ENCODE measurements around the gene TREM2. TPM values are rescaled to one million over a fixed set of nuclear protein-coding genes. Genes with fewer than 3 reads are reported as not detected.

The TREM2 gene
- total and polyA plus RNA-seq, 2 donors (not counting 1 experiment from before 2014, with no cell fraction given) = 0.33 TPM; not detected in 1

DNA sequence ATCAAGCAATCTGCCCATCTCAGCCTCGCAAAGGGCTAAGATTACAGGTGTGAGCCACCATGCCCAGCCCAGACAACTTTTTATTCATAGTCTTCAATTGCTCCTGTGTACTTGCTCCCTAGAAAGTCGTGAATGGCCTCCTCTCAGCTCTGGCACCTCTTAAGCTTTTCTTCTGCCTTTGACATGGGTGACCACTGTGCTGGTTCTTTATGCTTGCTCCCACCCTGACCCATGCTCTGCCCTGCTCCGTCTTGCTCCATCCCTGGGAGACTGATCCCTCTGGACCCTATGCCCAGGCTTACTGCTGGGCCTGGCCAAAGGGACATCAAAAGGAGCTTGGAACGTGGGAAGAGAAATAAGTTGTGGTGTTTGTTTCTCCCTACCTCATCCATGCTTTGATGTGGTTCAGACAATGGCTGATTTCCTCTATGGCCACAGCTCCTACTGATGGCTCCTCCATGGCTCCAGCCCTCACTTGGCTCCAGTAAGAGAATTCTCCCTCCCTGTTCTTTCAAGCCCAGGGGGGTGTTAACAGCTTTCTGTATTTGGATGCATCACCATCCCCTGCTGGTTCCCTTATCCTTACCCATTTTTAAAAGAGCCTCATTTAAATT, 7.7 kb upstream of the TREM2 start:
- Histone ChIP-seq H3K9me3 (ENCODE audit: control extremely low read depth in 1 of 3, control insufficient read depth in 2 of 3, insufficient read depth in 1 of 3, low read length in 2 of 3) (no peaks in the 10 kb centered on the region), H3K4me3 (ENCODE audit: control extremely low read depth in 1 of 5, extremely low read depth in 1 of 5, insufficient read depth in 1 of 5, low read depth in 2 of 5, low read length in 4 of 5) (no peak overlapping the region), H3K4me2 (replicated peaks; ENCODE audit: low read depth, low read length, poor library complexity, severe bottlenecking) (no peak overlapping the region), H3K27me3 (replicated peaks in 1 of 4; ENCODE audit: control extremely low read depth in 1 of 4, control insufficient read depth in 3 of 4, insufficient read depth in 4 of 4, low read length in 3 of 4) (no peaks in the 10 kb centered on the region), H3K4me1 (ENCODE audit: control insufficient read depth in 2 of 2, insufficient read depth in 2 of 2, low read length in 2 of 2) (no peaks in the 10 kb centered on the region), H3K27ac (ENCODE audit: low read length in 2 of 2) (no peak overlapping the region), H3K36me3 (replicated peaks in 1 of 2; ENCODE audit: control extremely low read depth in 1 of 2, control insufficient read depth in 1 of 2, extremely low read depth in 1 of 2, insufficient read depth in 2 of 2, low read length in 1 of 2) (no peaks in the 10 kb centered on the region), H3K79me2 (ENCODE audit: control insufficient read depth, insufficient read depth, low read length) (no peaks in the 10 kb centered on the region), H3K9ac (ENCODE audit: low read length) (no peak overlapping the region), H2AFZ (ENCODE audit: insufficient read depth, low read depth, low read length, poor library complexity, severe bottlenecking) (no peak overlapping the region), H4K20me1 (ENCODE audit: control insufficient read depth, insufficient read depth, low read length, poor library complexity, severe bottlenecking) (no peaks in the 10 kb centered on the region)
- H3K4me3 Mint-ChIP-seq = no peak overlapping the region
- intact Hi-C loops (cut with micrococcal nuclease) = no loop called here
- H3K9me3 Mint-ChIP-seq (ENCODE audit: insufficient read depth) = no peaks in the 10 kb centered on the region
- CTCF ChIA-PET = interaction anchor here (0.9 kb wide), 1 partner anchor 12 kb away, joined by 4 read pairs; no protein-coding TSS in a partner anchor
- 92% methylated on average over 2 of the region's 4 CpGs for WGBS (ENCODE audit: insufficient coverage)
- DNase-seq (no peak), ATAC-seq (ENCODE audit: low read depth) (no peak)
- POLR2A ChIA-PET = no interaction called here
- peaks cover 8% of the 10 kb centered on the region for H3K27me3 Mint-ChIP-seq
- H3K27ac Mint-ChIP-seq = no peak overlapping the region
- TF ChIP-seq, protein P1, sequence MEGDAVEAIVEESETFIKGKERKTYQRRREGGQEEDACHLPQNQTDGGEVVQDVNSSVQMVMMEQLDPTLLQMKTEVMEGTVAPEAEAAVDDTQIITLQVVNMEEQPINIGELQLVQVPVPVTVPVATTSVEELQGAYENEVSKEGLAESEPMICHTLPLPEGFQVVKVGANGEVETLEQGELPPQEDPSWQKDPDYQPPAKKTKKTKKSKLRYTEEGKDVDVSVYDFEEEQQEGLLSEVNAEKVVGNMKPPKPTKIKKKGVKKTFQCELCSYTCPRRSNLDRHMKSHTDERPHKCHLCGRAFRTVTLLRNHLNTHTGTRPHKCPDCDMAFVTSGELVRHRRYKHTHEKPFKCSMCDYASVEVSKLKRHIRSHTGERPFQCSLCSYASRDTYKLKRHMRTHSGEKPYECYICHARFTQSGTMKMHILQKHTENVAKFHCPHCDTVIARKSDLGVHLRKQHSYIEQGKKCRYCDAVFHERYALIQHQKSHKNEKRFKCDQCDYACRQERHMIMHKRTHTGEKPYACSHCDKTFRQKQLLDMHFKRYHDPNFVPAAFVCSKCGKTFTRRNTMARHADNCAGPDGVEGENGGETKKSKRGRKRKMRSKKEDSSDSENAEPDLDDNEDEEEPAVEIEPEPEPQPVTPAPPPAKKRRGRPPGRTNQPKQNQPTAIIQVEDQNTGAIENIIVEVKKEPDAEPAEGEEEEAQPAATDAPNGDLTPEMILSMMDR (IDR thresholded peaks at IDR 0.05) = no peak
- TF ChIP-seq EZH2 (IDR thresholded peaks at IDR 0.05; ENCODE audit: borderline replicate concordance, insufficient read depth, low read depth, low read length, poor library complexity, severe bottlenecking) = no peak
- H3K4me1 Mint-ChIP-seq = peaks cover 5% of the 10 kb centered on the region

GRCh38 chr6:41167173-41167963, 4.5 kb upstream of the TREM2 start:
- H3K9me3 Mint-ChIP-seq (ENCODE audit: insufficient read depth) = no peaks in the 10 kb centered on the region
- Histone ChIP-seq H3K36me3 (replicated peaks in 1 of 2; ENCODE audit: control extremely low read depth in 1 of 2, control insufficient read depth in 1 of 2, extremely low read depth in 1 of 2, insufficient read depth in 2 of 2, low read length in 1 of 2) (no peaks in the 10 kb centered on the region), H3K27me3 (replicated peaks in 1 of 4; ENCODE audit: control extremely low read depth in 1 of 4, control insufficient read depth in 3 of 4, insufficient read depth in 4 of 4, low read length in 3 of 4) (no peaks in the 10 kb centered on the region), H3K4me3 (ENCODE audit: control extremely low read depth in 1 of 5, extremely low read depth in 1 of 5, insufficient read depth in 1 of 5, low read depth in 2 of 5, low read length in 4 of 5) (no peak overlapping the region), H4K20me1 (ENCODE audit: control insufficient read depth, insufficient read depth, low read length, poor library complexity, severe bottlenecking) (no peaks in the 10 kb centered on the region), H3K4me2 (replicated peaks; ENCODE audit: low read depth, low read length, poor library complexity, severe bottlenecking) (no peak overlapping the region), H2AFZ (ENCODE audit: insufficient read depth, low read depth, low read length, poor library complexity, severe bottlenecking) (no peak overlapping the region), H3K4me1 (ENCODE audit: control insufficient read depth in 2 of 2, insufficient read depth in 2 of 2, low read length in 2 of 2) (peaks cover 2 to 7% of the 10 kb centered on the region in 2 donors), H3K27ac (ENCODE audit: low read length in 2 of 2) (no peak overlapping the region), H3K79me2 (ENCODE audit: control insufficient read depth, insufficient read depth, low read length) (no peaks in the 10 kb centered on the region), H3K9ac (ENCODE audit: low read length) (no peak overlapping the region), H3K9me3 (ENCODE audit: control extremely low read depth in 1 of 3, control insufficient read depth in 2 of 3, insufficient read depth in 1 of 3, low read length in 2 of 3) (no peaks in the 10 kb centered on the region)
- intact Hi-C loops (cut with micrococcal nuclease) = no loop called here
- peaks cover 11% of the 10 kb centered on the region for H3K27me3 Mint-ChIP-seq
- no peak for TF ChIP-seq EZH2 (IDR thresholded peaks at IDR 0.05; ENCODE audit: borderline replicate concordance, insufficient read depth, low read depth, low read length, poor library complexity, severe bottlenecking)
- POLR2A ChIA-PET = no interaction called here
- CTCF ChIA-PET = interaction anchor here (1.2 kb wide), 1 partner anchor 9 kb away, joined by 3 read pairs; no protein-coding TSS in a partner anchor
- no peak for DNase-seq
- 76% methylated on average over 4 of the region's 5 CpGs for WGBS (ENCODE audit: insufficient coverage)
- H3K4me3 Mint-ChIP-seq = no peak overlapping the region
- H3K4me1 Mint-ChIP-seq = peaks cover 8% of the 10 kb centered on the region
- no peak for ATAC-seq (ENCODE audit: low read depth)
- no peak overlapping the region for H3K27ac Mint-ChIP-seq

All from B cell (primary cell).